PFSK-1 (cell line): ENCODE results near the gene CADM2.

Experiments used
- FOXP2 ChIP-seq: optimal IDR thresholded peaks from 2 replicates; pipeline ENCODE3; 2011; ENCODE audit warnings: borderline replicate concordance, control low read depth, inconsistent platforms; ENCODE audit not compliant: insufficient read depth; ENCODE audit errors: extremely low read length, extremely low read depth
- POLR2AphosphoS5 ChIP-seq: IDR thresholded peaks from 2 replicates; pipeline ENCODE4 v1.6.1; 2012; ENCODE audit warnings: low read depth, mild to moderate bottlenecking, control low read depth, low read length, moderate library complexity

GRCh38 chr3:85081191-85081906, 122.6 kb downstream of the CADM2 start:
- TF ChIP-seq POLR2AphosphoS5 = no peak
- no peak for TF ChIP-seq FOXP2
